ENCODE data around the gene C1GALT1. TPM values are rescaled to one million over a fixed set of nuclear protein-coding genes. Genes with fewer than 3 reads are reported as not detected.

Gene C1GALT1
- total and polyA plus RNA-seq, 2 donors (not counting 3 experiments of a cell fraction or from before 2014, with no cell fraction given) = 18.3 to 31.1 TPM

DNA sequence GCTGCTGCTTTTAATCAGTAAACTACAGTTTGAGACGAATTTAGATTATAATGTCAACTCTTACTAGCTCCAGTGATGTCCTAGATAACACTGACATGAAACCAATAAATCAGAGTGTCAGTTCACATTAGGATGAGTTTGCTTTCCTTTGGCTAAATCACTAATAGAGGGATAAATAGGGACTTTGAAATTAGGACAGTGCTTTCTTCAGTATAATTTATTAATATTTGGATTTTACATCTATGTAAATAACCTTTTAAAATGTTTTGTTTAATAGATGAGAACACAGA, 55.6 kb downstream of the C1GALT1 start:
- peaks cover 6% of the 10 kb centered on the region for H3K4me1 ChIP-seq (ENCODE audit: control insufficient read depth, extremely low read depth, insufficient read depth, low read length)
- FAIRE-seq (no peak), DNase-seq (ENCODE audit: low read depth, low spot score) (no peak)
- peaks cover 2% of the 10 kb centered on the region for H3K9me1 ChIP-seq (replicated peaks; ENCODE audit: control insufficient read depth, extremely low read depth, insufficient read depth, low read length)
- no peak overlapping the region for H2AFZ ChIP-seq (ENCODE audit: low read depth, low read length)
- intact Hi-C loops (cut with micrococcal nuclease) (no loop called here), dilution Hi-C loops (cut with MboI; ENCODE audit: extremely low pct_ligation_motif_present, low sequenced_read_pairs) (no loop called here)
- H3K4me2 ChIP-seq (ENCODE audit: insufficient read depth, low read length) = no peak overlapping the region
- H3K27ac ChIP-seq (ENCODE audit: insufficient read depth, low read depth, low read length) = no peak overlapping the region
- H3K36me3 ChIP-seq (ENCODE audit: control insufficient read depth in 2 of 2, extremely low read depth in 1 of 2, insufficient read depth in 2 of 2, low read length in 2 of 2) = peaks cover 0 to 2% of the 10 kb centered on the region in 2 experiments
- H3K27me3 ChIP-seq (ENCODE audit: control insufficient read depth in 2 of 2, insufficient read depth in 2 of 2, low read length in 2 of 2) = no peaks in the 10 kb centered on the region
- H4K20me1 ChIP-seq (replicated peaks; ENCODE audit: control insufficient read depth, extremely low read depth, insufficient read depth, low read length) = no peaks in the 10 kb centered on the region
- no peak overlapping the region for H3K4me3 ChIP-seq (replicated peaks in 1 of 3; ENCODE audit: insufficient read depth in 1 of 3, low read depth in 1 of 3, low read length in 3 of 3)
- no peaks in the 10 kb centered on the region for H3K9me3 ChIP-seq (replicated peaks; ENCODE audit: control insufficient read depth, insufficient read depth, low read length)
- no peak overlapping the region for H3K9ac ChIP-seq (replicated peaks; ENCODE audit: extremely low read depth, insufficient read depth, low read length)
- peaks cover 3% of the 10 kb centered on the region for H3K79me2 ChIP-seq (ENCODE audit: control insufficient read depth, insufficient read depth, low read length)
- CTCF ChIA-PET = no interaction called here
- TF ChIP-seq, protein P1, sequence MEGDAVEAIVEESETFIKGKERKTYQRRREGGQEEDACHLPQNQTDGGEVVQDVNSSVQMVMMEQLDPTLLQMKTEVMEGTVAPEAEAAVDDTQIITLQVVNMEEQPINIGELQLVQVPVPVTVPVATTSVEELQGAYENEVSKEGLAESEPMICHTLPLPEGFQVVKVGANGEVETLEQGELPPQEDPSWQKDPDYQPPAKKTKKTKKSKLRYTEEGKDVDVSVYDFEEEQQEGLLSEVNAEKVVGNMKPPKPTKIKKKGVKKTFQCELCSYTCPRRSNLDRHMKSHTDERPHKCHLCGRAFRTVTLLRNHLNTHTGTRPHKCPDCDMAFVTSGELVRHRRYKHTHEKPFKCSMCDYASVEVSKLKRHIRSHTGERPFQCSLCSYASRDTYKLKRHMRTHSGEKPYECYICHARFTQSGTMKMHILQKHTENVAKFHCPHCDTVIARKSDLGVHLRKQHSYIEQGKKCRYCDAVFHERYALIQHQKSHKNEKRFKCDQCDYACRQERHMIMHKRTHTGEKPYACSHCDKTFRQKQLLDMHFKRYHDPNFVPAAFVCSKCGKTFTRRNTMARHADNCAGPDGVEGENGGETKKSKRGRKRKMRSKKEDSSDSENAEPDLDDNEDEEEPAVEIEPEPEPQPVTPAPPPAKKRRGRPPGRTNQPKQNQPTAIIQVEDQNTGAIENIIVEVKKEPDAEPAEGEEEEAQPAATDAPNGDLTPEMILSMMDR (IDR thresholded peaks at IDR 0.05; ENCODE audit: extremely low read depth in 1 of 2, insufficient read depth in 1 of 2, low read depth in 1 of 2, low read length in 2 of 2) = no peak
- TF ChIP-seq POLR2AphosphoS5 (IDR thresholded peaks at IDR 0.05; ENCODE audit: insufficient read depth, low read depth, low read length) (no peak), POLR2A (IDR thresholded peaks at IDR 0.05; ENCODE audit: low read depth, low read length) (no peak), EZH2 (IDR thresholded peaks at IDR 0.05; ENCODE audit: borderline replicate concordance, low read depth, low read length, severe bottlenecking) (no peak), MYC (IDR thresholded peaks at IDR 0.05; ENCODE audit: low read depth, low read length) (no peak), FOS (IDR thresholded peaks at IDR 0.05; ENCODE audit: borderline replicate concordance, insufficient read depth, low read length) (no peak), JUN (IDR thresholded peaks at IDR 0.05; ENCODE audit: borderline replicate concordance, insufficient read depth, insufficient read length, low read depth) (no peak), GATA2 (IDR thresholded peaks at IDR 0.05; ENCODE audit: insufficient read depth, insufficient read length, low read depth, low read length) (no peak)
- TF ChIP-seq, protein P2, sequence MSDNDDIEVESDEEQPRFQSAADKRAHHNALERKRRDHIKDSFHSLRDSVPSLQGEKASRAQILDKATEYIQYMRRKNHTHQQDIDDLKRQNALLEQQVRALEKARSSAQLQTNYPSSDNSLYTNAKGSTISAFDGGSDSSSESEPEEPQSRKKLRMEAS (IDR thresholded peaks at IDR 0.05; ENCODE audit: insufficient read depth, insufficient read length) = no peak
- BruUV-seq (replicated peaks) = no TSS peak
- POLR2A ChIA-PET = no interaction called here

Data from endothelial cell of umbilical vein (primary cell).